GM18508 (cell line): ENCODE data around the gene TRAF6.

Experiments
- ATAC-seq: cut with Tn5 transposase; IDR thresholded peaks from one replicate; pipeline ENCODE4 v1.9.1; 2021; ENCODE audit warnings: moderate number of reproducible peaks; ENCODE audit not compliant: insufficient read depth, unreplicated experiment

Gene TRAF6

GRCh38 chr11:36438126-36438525, 71.9 kb downstream of the TRAF6 start:
- ATAC-seq, result no peak

DNA sequence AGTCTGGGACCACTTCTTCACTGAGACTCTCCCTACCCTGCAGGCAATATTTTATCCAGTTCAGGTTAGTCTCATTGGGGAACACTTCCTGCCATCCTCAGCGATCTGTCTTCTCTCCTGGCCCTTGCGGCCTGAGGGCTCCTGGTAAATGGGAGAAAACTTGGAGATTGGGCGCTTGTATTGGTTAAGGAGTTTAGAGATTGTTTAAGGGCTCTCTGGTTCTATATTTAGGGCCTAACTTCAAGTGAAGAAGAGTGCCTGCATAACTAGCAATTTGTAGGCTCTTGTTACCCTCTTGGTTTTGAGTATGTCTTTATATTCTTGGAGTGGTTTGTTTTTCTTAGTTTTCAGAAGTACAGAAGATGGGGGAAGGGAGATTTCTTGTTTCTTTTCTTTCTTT, 72.7 kb downstream of the TRAF6 start:
- no peak for ATAC-seq
